ENCODE results near the gene RPGRIP1.

GRCh38 chr14:21313512-21313911 is 33.6 kb downstream of the RPGRIP1 start:
- no peak for TF ChIP-seq TAF1 (IDR thresholded peaks at IDR 0.05; ENCODE audit: low read depth, low read length)
- no peak for TF ChIP-seq POLR2A (IDR thresholded peaks at IDR 0.05; ENCODE audit: low read depth, low read length)
- no peak for TF ChIP-seq POLR2AphosphoS5 (IDR thresholded peaks at IDR 0.05; ENCODE audit: low read depth, low read length)
- TF ChIP-seq SPI1 (IDR thresholded peaks at IDR 0.05; ENCODE audit: low read depth, low read length), result no peak
- no peak for TF ChIP-seq PAX5 (IDR thresholded peaks at IDR 0.05; ENCODE audit: insufficient read depth, low read length, severe bottlenecking)

All from GM12891 (cell line).